HepG2 (cell line): Measurements from ENCODE around the gene UNC5B. TPM values are rescaled to one million over a fixed set of nuclear protein-coding genes. Genes with fewer than 3 reads are reported as not detected.

Experiments
- ATAC-seq: fragments of 200-7000 bp; cut with Tn5 transposase; 3 replicates; pipeline ENCODE4 v1.9.1; 2020; ENCODE audit warnings: mild to moderate bottlenecking, moderate library complexity
- BruUV-seq: library from RNA; stranded (reverse); fragments of 400-500 nt; replicated peaks from 2 replicates; lab custom pipeline; 2021; lab: Mats Ljungman, UMichigan
- CTCF ChIA-PET: fragments of 300-600 bp; formaldehyde crosslinking; extraction: SDS; loops from one replicate; lab custom pipeline; 2021; ENCODE audit warnings: low total read pairs, inconsistent platforms, low intra/inter-chr PET ratio; lab: Yijun Ruan, JAX
- POLR2A ChIA-PET: fragments of 350-600 bp; sonication (Branson Sonifier 250); formaldehyde crosslinking; loops from one replicate; lab custom pipeline; 2020; ENCODE audit warnings: antibody characterized with exemption, inconsistent platforms; lab: Yijun Ruan, JAX
- DNase-seq: peaks from one replicate; pipeline ENCODE4 v3.0.0-alpha.2; 2015; ENCODE audit warnings: low spot score
- FAIRE-seq: peaks from 3 replicates; lab custom pipeline; 2011; peaks lifted over from hg19 to GRCh38; lab: Jason Lieb, UNC
- H2AFZ ChIP-seq: one replicate; pipeline ENCODE4 v1.6.1; 2011; ENCODE audit warnings: low read length, inconsistent platforms
- H3K27ac ChIP-seq: fragments of 300-600 bp; 3 replicates; pipeline ENCODE4 v1.8.0; 2011; ENCODE audit warnings: mixed run types, mild to moderate bottlenecking, mixed read lengths, low read length, inconsistent platforms; ENCODE audit not compliant: insufficient read depth; ENCODE audit errors: extremely low read length
- H3K27me3 ChIP-seq, 2 experiments: fragments of 200-600 bp in 1 of 2; 2 replicates in 1 of 2; 3 replicates in 1 of 2; pipeline versions ENCODE4 v1.6.0 to v1.8.0; 2011; ENCODE audit warnings: low read length in 2 of 2, mild to moderate bottlenecking in 2 of 2, moderate library complexity in 2 of 2, inconsistent platforms in 1 of 2; ENCODE audit not compliant: insufficient read depth in 2 of 2, control insufficient read depth in 1 of 2
- H3K36me3 ChIP-seq, 2 experiments: fragments of 200-600 bp in 1 of 2; replicated peaks in 1 of 2; 2 replicates in 1 of 2; 3 replicates in 1 of 2; pipeline versions ENCODE4 v1.5.1 to v1.8.0; 2011; ENCODE audit warnings: low read length in 2 of 2, inconsistent platforms in 1 of 2; ENCODE audit not compliant: insufficient read depth in 2 of 2, control insufficient read depth in 1 of 2
- H3K4me1 ChIP-seq: 2 replicates; pipeline ENCODE4 v1.5.1; 2012; ENCODE audit warnings: low read length, inconsistent platforms; ENCODE audit not compliant: insufficient read depth
- H3K4me2 ChIP-seq: 2 replicates; pipeline ENCODE4 v1.6.0; 2011; ENCODE audit warnings: low read depth, low read length, inconsistent platforms
- H3K4me3 ChIP-seq, 3 experiments: fragments of 200-600 bp in 1 of 3; sonication (generic), shearing (Covaris generic) in 1 of 3; replicated peaks in 1 of 3; 2 replicates each; pipeline ENCODE4 v1.5.1; 2011 to 2016; ENCODE audit warnings: low read length in 3 of 3, inconsistent platforms in 2 of 3, low read depth in 2 of 3, mild to moderate bottlenecking in 2 of 3, control low read depth in 1 of 3, mixed read lengths in 1 of 3; ENCODE audit not compliant: insufficient read depth in 1 of 3
- H3K79me2 ChIP-seq: one replicate; pipeline ENCODE4 v1.6.1; 2011; ENCODE audit warnings: low read length, inconsistent platforms; ENCODE audit not compliant: insufficient read depth
- H3K9ac ChIP-seq: 2 replicates; pipeline ENCODE4 v1.6.0; 2011; ENCODE audit warnings: mild to moderate bottlenecking, low read depth, low read length, inconsistent platforms; ENCODE audit not compliant: insufficient read depth
- H3K9me3 ChIP-seq: 2 replicates; pipeline ENCODE4 v1.5.1; 2012; ENCODE audit warnings: mild to moderate bottlenecking, low read length
- H4K20me1 ChIP-seq: 2 replicates; pipeline ENCODE4 v1.6.0; 2011; ENCODE audit warnings: inconsistent platforms, mild to moderate bottlenecking, low read length, moderate library complexity; ENCODE audit not compliant: insufficient read depth
- JDP2 ChIP-seq: sonication (generic); formaldehyde crosslinking; IDR thresholded peaks from 2 replicates; pipeline ENCODE4 v1.8.1; 2022; ENCODE audit warnings: missing genetic modification reagents, borderline replicate concordance
- MNT ChIP-seq: fragments of 450-650 bp; IDR thresholded peaks from 2 replicates; pipeline ENCODE4 v1.6.1; 2016
- SUZ12 ChIP-seq: fragments of 150-350 bp; IDR thresholded peaks from 2 replicates; pipeline ENCODE4 v1.6.1; 2014; ENCODE audit warnings: low read depth, low read length
- ZNF552 ChIP-seq: sonication (generic); formaldehyde crosslinking; IDR thresholded peaks from 2 replicates; pipeline ENCODE4 v1.9.0; 2022; ENCODE audit warnings: missing genetic modification reagents, mild to moderate bottlenecking, borderline replicate concordance
- ZNF558 ChIP-seq: sonication (generic); formaldehyde crosslinking; IDR thresholded peaks from 2 replicates; pipeline ENCODE4 v1.9.0; 2022; ENCODE audit warnings: mild to moderate bottlenecking, missing genetic modification reagents, borderline replicate concordance
- ZNF567 ChIP-seq: sonication (generic); formaldehyde crosslinking; IDR thresholded peaks from 2 replicates; pipeline ENCODE4 v1.8.1; 2023; ENCODE audit warnings: mild to moderate bottlenecking, missing genetic modification reagents, borderline replicate concordance
- WGBS: methylation state at CpG from one replicate; pipeline ENCODE4 v1.1.6; 2017; ENCODE audit warnings: low lambda C conversion rate; 5-methylcytosine and 5-hydroxymethylcytosine counted together
- in situ Hi-C: cut with HindIII; loops from 2 replicates; pipeline ENCODE4 v1.10.0; 2017; ENCODE audit warnings: low pct_unique_long_range_greater_than_20kb; ENCODE audit not compliant: extremely low pct_ligation_motif_present
- intact Hi-C: fragments of 100-400 bp; cut with micrococcal nuclease; formaldehyde crosslinking; loops from one replicate; pipeline ENCODE4 v1.10.0; 2022; ENCODE audit not compliant: unreplicated experiment
- polyA plus RNA-seq, 8 experiments: library from polyadenylated mRNA; depleted of rRNA in 3 of 8; stranded (reverse) in 7 of 8; unstranded in 1 of 8; fragments of >200 nt; fragmentation: Illumina TruSeq in 4 of 8; extraction: Trizol in 4 of 8; gene quantifications; 2 replicates each; pipeline versions ENCODE4 v1.2.1 to v1.2.3, GENCODE V29; 2011 to 2016; ENCODE audit warnings: low read depth in 4 of 8, missing spikeins in 1 of 8, mixed read lengths in 1 of 8; ENCODE audit not compliant: insufficient read depth in 1 of 8
- total RNA-seq, 5 experiments: library from RNA; depleted of rRNA; stranded (reverse); fragments of >200 nt; fragmentation: Illumina TruSeq; extraction: Trizol; gene quantifications; 2 replicates each; pipeline ENCODE4 v1.2.3, GENCODE V29; 2016; ENCODE audit warnings: low read depth in 1 of 5
- TF ChIP-seq, protein P1 (sequence below): sonication (generic); formaldehyde crosslinking; conservative IDR thresholded peaks from 2 replicates; pipeline ENCODE4 v1.5.0; 2020; ENCODE audit warnings: missing genetic modification reagents

UNC5B gene
- total and polyA plus RNA-seq, 2 of the 13 experiments (the other 11 are each of a cell fraction or from before 2014, with no cell fraction given), result 0.07 TPM

GRCh38 chr10:71255808-71256660 lies 43.7 kb downstream of the UNC5B start:
- BruUV-seq, result no TSS peak
- Histone ChIP-seq H3K9me3 (no peaks in the 10 kb centered on the region), H3K79me2 (no peaks in the 10 kb centered on the region), H2AFZ (no peak overlapping the region), H3K36me3 (no peaks in the 10 kb centered on the region), H3K27ac (no peak overlapping the region), H3K4me2 (no peak overlapping the region), H4K20me1 (no peaks in the 10 kb centered on the region), H3K4me1 (no peaks in the 10 kb centered on the region), H3K27me3 (peaks cover 5 to 31% of the 10 kb centered on the region in 2 experiments; a peak in 4 of 5 replicates), H3K4me3 (no peak overlapping the region), H3K9ac (no peak overlapping the region)
- 5% methylated on average over 2 of the region's 17 CpGs for WGBS
- CTCF ChIA-PET, result no interaction called here
- no peak for TF ChIP-seq ZNF558 (CRISPR knock-in tag)
- no peak for TF ChIP-seq ZNF552 (CRISPR knock-in tag)
- TF ChIP-seq SUZ12, result no peak
- TF ChIP-seq ZNF567 (CRISPR knock-in tag), result no peak
- TF ChIP-seq MNT, result no peak
- TF ChIP-seq, protein P1, sequence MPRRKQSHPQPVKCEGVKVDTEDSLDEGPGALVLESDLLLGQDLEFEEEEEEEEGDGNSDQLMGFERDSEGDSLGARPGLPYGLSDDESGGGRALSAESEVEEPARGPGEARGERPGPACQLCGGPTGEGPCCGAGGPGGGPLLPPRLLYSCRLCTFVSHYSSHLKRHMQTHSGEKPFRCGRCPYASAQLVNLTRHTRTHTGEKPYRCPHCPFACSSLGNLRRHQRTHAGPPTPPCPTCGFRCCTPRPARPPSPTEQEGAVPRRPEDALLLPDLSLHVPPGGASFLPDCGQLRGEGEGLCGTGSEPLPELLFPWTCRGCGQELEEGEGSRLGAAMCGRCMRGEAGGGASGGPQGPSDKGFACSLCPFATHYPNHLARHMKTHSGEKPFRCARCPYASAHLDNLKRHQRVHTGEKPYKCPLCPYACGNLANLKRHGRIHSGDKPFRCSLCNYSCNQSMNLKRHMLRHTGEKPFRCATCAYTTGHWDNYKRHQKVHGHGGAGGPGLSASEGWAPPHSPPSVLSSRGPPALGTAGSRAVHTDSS (CRISPR knock-in tag), result no peak
- TF ChIP-seq JDP2, result no peak
- intact Hi-C loops (no loop called here), in situ Hi-C loops (no loop called here)
- DNase-seq (no peak), FAIRE-seq (no peak), ATAC-seq (no peak)
- POLR2A ChIA-PET, result no interaction called here
